SH-SY5Y (cell line): ENCODE data around the gene LDLRAD1.

Source experiments
- GATA2 ChIP-seq: IDR thresholded peaks from 2 replicates; pipeline ENCODE4 v1.6.1; 2011; ENCODE audit warnings: mild to moderate bottlenecking, low read depth, low read length
- GATA3 ChIP-seq: IDR thresholded peaks from 2 replicates; pipeline ENCODE4 v1.6.1; 2011; ENCODE audit warnings: low read depth, mild to moderate bottlenecking, low read length, moderate library complexity

Gene LDLRAD1

DNA sequence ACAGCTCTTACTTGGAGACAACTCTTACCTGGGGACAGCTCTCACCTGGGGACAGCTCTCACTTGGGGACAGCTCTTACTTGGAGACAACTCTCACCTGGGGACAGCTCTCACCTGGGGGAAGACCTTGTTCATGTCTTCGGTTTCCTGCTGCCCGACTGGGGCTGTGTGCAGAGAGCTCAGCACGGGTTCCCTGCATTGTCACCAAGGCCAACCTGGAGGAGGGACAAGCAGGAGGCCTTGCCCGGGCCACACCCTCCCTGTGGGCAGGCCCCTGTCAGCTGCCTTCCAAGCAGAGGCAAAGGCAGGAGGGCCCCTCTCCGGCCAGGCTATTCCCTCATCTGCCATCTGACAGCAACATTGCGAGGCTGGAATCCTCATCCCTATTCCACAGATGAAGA, at the start of gene LDLRAD1:
TSS of gene LDLRAD1 (minus strand) at position 208 of the 400 bp plus-strand sequence. CDS start at position 134, 74 bp downstream.
- TF ChIP-seq GATA3 (no peak), GATA2 (no peak)

DNA sequence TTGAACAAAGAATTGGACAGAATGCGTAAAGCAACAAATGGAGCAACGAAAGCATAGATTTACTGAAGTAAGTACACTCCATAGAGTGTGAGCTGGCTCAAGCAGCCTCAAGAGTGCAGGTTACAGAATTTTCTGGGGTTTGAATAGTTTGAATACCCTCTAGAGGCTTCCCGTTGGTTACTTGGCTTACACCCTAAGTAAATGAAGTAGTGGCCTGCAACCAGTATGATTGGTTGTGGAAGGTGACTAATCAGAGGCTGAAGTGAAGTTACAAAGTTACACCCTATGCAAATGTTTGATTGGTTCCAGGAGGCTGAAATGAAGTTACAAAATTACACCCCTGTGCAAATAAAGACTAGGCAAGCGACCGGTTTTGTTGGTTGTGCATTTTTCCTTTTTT, 46.3 kb upstream of the LDLRAD1 start:
- no peak for TF ChIP-seq GATA3
- TF ChIP-seq GATA2 = no peak

DNA sequence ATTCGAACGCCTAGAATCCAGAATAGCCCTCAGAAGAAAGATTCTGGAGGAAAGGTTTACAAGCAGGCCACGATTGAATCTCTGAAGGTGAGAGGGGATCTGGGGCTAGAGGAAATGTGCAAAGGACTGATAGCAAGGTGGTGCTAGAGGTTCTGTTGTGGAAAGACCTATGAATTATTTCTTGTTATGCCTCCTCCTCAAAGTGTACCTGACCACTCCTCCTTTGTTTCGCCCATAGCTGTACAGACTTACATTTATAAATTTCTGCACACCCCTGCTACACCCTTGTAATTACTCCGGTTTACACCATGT, 36.4 kb upstream of the LDLRAD1 start:
- TF ChIP-seq GATA3 (no peak), GATA2 (no peak)

DNA sequence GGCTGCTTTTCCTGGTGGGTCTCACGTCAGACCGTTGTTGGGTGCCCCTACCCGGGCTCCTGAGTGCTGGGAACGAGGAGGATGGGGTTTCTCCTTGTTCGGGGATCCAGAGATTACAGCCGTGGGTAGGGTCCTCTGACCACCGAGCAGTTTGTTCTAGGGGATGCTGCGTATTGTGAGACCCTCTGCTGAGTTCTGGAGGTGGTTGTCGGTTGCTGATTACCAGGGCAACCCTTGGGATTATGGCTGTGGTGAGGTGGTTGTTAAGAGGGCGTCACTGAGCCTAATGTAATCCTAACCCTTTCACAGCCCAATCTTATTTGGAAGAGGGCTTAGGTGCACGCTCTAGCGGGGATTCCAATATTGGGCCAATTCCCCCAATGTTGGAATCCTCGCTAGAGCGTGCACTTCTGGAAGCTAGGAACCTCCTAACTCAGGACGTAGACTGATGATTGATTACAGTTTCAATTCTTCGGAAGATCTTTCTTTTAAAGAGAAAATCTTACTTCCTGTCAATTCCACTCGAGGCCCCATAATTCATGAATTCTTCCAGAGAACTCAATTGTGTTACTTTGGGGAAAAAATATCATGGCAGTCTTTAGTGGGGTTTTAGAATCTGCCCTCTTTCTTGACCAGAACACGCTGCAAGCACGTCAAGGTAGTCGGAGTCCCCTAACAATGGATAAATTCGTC, 35.9 kb upstream of the LDLRAD1 start:
- no peak for TF ChIP-seq GATA2
- no peak for TF ChIP-seq GATA3

DNA sequence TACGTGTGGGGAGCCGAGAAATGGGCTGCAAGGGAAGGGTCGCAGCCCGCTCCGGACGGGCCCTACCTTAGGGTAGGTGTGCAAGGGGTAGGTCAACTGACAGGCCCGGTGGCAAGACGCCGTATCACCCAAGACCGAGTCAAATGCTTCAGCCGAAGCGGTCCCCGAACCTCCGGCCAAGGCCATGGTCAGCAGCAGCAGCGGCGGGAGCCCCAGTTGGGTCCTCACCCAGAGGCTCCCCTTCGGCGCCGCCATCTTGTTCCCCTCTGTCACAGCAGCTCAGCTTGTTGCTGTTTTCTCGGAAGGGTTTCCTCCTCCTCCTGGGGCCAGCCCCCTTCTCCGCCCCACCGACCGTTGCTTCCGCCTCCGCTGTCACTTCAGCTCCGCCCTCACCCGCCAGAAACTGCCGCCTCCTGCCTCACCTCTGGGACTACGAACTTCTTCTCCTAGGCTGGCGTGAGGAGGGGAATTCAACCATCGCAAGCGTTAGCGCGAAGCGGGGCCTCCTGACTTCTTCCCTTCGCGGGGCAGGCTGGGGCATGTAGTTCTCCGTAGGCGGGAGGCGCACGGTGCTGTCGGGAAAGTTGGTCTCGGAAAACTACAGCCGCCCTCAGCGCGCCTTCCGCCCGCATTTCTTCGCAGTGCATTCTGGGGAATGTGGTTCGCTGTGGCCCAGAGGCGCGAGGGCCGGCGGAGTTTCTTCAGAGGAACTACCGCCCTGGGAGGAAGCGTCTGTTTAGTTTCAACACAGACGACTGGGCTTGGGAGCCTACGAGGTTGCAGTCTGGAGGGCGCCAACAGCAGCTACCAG, 35.2 kb upstream of the LDLRAD1 start, which contains the start of the genes TCEANC2 and TMEM59:
TSS of gene TCEANC2 (plus strand) at position 675 of the 811 bp plus-strand sequence. CDS start 815 bp downstream, outside the sequence.
TSS of gene TMEM59 (minus strand) at position 271 of the 811 bp plus-strand sequence. CDS start at position 255, 16 bp downstream.
- TF ChIP-seq GATA2 = no peak; the same call in 1 of the 2 replicates

- TF ChIP-seq GATA2 (no peak; the same call in 1 of the 2 replicates), GATA3 (no peak)
Observed at GRCh38 chr1:54052431-54052933, 34.5 kb upstream of the LDLRAD1 start.

DNA sequence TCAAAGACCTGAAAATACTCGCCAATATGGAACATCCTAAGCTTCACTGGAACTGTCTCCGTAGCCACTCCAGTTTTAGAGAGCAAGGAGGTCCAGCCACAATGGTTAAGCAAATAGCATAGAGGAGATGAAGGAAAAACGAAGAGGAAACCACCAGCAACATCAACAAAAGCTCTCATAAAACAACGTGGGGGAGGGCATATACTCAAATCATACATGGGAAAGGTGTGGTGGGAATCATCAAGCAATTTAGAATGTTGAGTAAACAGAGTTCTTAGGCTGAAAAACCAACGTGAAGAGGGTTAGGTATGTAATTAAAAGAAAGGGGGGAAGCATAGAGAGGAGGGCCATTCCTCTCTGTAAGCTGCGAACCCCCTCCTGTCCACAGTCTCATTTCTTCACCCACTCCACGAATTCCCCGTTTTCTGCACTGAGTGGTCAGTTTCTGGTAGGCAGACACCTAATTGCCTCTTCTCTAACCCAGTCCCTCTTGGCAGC, 34.0 kb upstream of the LDLRAD1 start:
- TF ChIP-seq GATA3 (no peak), GATA2 (no peak)

DNA sequence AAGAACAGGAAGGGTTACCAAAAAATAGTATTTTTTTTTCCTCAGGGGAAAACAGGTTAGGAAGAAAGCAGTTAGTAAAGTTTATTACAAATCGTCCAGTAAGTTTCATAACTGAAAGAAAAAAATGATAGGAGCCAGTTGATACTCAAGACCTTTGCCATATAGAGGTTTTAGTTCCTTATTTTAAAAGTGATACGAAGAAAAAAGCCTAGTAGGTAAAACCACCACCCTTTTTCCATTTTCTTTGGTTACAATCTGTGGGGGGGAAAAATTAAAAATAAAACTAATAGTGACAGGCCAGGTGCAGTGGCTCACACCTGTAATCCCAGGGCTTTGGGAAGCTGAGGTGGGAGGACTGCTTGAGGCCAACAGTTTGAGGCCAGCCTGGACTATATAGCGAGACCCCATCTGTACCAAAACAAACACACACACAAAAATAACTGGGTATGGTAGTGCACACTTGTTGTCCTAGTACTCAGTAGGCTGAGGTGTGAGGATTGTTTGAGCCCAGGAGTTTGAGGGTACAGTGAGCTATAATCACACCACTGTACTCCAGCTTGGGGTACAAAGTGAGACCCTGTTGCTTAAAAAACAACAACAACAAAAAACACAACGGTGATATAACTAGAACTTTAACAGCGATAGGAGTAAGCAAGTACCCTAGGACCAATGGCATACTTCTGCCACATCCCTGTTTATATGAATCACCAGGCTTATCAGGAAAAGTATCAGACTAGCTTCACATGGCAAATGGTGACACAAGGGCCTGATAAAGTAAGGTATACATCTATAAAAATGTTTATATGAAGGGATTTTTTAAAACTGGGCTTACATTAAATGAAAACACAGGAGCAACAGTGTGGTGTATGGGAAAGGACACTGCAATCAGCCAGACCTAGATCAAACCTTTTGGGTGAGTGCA, 29.7 kb upstream of the LDLRAD1 start:
- TF ChIP-seq GATA2 = no peak
- no peak for TF ChIP-seq GATA3

DNA sequence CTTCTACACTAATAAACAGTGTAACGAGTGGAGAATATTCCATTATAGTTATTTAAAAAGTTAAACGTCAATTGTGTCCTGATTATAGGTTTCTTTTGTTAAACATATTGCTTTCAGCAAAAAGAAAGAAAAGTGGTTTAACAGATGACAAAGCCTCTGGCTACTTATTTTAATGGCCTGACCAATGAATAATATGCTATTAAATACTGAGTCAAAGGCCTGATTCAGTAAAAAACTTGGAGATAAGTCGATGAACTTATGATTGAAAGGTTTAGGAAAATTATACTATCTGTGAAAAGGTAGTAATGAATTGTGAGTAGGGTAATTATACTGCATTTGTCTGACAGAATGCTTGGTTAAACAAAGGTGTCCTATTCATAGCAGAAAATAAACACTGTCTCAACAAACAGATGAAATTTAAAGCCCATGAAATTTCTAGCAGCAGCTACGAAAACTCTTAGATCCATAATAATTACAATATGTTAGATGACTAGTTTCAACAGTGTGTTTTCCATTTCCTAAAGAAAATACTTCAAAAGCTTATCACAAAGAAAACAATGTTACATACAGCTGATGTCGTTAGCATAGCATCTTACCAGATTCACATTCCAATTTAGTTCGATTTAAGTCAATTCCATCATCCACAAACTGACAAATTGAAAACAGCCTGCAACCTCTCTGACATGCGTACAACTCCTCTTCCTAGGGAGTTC, 28.8 kb upstream of the LDLRAD1 start:
- no peak for TF ChIP-seq GATA2
- TF ChIP-seq GATA3 = no peak

GRCh38 chr1:54045496-54045895, 27.5 kb upstream of the LDLRAD1 start:
- no peak for TF ChIP-seq GATA3
- no peak for TF ChIP-seq GATA2

GRCh38 chr1:54041806-54042205, 23.8 kb upstream of the LDLRAD1 start:
- TF ChIP-seq GATA3 (no peak), GATA2 (no peak)

DNA sequence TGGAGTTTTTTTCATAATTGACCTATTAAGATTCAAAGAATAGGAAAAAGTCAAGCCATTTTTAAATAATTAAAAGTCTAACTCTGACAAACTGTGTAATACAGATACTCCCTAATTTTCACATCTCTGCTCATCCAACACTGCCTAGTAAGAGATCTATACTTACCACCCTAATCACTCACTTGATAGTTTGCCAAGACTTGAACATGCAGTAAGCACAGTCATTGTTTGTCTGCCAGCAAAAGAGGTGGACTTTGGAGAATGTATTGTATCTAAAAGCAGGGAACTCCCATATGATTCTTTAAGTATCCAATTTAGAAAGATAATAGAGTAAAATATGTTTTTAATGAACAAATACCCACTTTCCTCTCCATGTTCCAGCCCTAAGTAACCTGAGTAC, 19.5 kb upstream of the LDLRAD1 start:
- TF ChIP-seq GATA3 = no peak
- TF ChIP-seq GATA2 = no peak

DNA sequence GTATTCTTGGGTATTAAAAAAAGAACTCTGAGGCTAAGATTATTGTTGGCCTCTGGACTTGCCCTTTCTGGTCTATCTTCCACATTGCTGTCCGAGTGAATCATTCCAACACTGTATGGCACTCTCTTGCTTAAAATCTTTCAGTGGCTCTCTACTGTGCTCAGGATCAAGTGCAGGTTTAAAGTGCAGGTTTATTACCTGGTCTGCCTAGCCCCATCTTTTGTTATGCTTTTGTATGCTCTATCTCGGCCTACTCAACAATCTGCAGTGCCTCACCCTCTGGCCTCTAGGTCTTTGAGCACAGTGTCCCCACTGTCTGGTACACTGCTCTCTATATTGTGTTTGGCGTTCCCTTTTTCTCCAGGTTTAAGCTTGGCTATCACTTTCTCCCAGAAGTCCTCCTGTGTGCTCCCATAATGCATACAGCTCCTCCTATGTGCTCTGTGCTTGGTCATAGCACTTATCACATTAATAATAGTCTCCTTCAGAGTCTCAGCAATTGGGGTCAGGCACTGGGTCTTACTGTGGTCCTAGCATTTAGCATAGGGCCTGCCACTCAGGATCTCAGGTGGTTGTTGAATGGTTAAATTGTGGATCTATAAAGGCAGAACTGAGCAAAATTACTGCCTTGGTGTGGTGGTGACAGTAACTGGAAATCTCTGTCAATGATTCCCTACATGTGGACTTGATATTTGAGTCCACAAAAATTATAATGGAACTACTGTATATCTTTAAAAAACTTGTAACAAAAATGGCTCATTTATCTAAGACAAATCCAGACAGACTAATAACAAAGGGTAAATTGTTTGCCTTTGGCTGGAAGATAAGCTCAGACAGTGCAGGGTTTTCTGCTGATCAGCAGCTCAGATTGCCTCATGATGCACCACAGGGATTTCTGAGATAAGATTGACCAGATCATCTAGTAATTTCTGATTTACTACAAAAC, 10.6 kb upstream of the LDLRAD1 start:
- TF ChIP-seq GATA2 (peak; percentile 94), GATA3 (peak; percentile 93)
